HG03103 (cell line): Measurements from ENCODE around the gene NOXA1.
"Not testable (repeated sequence)": the region's sequence is repeated elsewhere in the genome, so short reads cannot be mapped to it uniquely, and the experiment has no call there.

Experiments used
- ATAC-seq: cut with Tn5 transposase; IDR thresholded peaks from one replicate; pipeline ENCODE4 v1.9.1; 2021; ENCODE audit warnings: low read depth; ENCODE audit not compliant: unreplicated experiment

Gene NOXA1

GRCh38 chr9:137462986-137463930 is 40.1 kb downstream of the NOXA1 start:
- ATAC-seq: no peak

DNA sequence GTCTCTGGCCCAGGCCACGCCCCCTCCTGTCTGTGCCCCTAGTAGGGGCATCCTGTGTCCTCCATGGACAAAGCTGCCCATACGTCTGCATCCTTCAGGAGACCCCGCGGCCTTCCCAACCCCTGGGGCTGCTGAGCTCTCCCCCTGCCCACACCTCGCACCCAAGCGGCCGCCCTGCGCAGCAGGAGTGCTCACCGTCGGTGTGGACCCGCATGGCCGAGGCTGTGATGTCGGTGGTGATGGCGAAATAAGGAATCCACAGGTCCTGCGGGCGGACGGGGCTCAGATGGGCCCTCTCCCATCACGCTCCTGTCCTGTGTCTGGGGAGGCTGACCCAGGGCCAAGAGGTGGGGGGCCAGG is 40.7 kb downstream of the NOXA1 start:
- ATAC-seq: no peak

DNA sequence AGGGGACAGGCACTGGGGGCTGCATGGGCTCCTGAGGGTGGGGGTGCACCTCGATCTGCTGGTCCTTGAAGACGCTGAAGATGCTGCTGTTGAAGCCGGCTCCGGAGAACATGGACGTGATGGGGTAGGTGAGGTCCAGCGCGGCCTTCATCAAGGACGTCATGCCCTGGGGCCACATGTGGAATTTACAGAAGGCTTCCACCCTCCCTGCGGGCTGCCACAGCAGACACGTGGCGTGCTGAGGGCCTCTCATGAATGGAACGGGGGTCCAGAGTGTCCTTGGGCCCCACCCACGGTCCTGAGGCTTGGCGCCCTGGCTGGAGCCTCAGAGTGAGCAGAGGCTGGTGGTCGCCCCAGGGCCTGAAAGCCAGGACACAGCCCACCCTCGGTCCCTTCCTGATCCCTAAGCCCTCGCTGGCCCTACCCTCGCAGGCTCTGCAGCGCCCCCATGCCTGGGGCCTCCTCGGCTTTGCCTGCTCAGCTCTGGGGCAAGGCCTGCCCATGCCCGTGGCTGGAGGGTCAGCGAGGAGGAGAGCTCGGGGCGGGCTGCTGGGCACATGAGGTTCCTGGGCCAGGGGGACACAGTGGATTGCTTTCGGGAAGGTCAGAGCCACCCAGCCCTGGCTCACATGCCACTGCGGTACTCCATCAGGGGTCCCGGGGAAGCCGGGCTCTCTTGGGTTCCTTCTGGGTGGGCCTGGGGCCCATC is 41.3 kb downstream of the NOXA1 start:
- no peak for ATAC-seq

- ATAC-seq: no peak
These were observed 42.0 kb downstream of the NOXA1 start for GRCh38 chr9:137465000-137465719.

- ATAC-seq: no peak
These were observed 42.7 kb downstream of the NOXA1 start for GRCh38 chr9:137465720-137466388.

DNA sequence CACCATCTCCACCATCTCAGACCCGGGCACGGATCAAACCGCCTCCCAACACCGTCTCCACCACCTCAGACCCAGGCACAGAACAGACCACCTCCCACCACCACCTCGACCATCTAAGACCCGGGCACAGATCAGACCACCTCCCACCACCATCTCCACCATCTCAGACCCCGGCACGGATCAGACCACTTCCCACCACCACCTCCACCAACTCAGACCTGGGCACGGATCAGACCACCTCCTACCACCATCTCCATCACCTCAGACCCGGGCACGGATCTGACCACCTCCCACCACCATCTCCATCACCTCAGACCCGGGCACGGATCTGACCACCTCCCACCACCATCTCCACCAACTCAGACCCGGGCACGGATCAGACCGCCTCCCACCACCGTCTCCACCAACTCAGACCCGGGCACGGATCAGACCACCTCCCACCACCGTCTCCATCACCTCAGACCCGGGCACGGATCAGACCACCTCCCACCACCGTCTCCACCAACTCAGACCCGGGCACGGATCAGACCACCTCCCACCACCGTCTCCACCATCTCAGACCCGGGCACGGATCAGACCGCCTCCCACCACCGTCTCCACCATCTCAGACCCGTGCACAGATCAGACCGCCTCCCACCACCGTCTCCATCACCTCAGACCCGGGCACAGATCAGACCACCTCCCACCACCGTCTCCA is 43.3 kb downstream of the NOXA1 start:
- not testable (repeated sequence) for ATAC-seq

- no peak for ATAC-seq
These were observed 44.0 kb downstream of the NOXA1 start for GRCh38 chr9:137467161-137467581.

- ATAC-seq: no peak
These were observed 44.7 kb downstream of the NOXA1 start for GRCh38 chr9:137467896-137468295.

DNA sequence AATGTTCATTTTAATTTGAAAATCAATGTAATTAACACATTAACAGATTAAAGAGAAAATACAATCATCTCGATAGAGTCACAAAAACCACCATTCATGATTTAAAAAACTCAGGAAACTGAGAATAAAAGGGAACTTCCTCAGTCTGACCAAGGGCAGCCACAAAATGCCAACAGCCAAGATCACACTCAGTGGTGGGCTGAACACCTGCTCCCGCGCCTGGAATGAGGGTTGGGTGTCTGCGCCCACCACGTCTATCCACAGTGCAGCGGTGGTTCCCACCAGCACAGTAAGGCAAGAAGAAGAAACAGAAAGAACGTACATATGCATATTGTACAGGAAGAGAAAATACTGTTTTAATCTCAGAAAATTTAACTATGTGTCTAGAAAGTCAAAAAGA is 47.6 kb downstream of the NOXA1 start:
- no peak for ATAC-seq

DNA sequence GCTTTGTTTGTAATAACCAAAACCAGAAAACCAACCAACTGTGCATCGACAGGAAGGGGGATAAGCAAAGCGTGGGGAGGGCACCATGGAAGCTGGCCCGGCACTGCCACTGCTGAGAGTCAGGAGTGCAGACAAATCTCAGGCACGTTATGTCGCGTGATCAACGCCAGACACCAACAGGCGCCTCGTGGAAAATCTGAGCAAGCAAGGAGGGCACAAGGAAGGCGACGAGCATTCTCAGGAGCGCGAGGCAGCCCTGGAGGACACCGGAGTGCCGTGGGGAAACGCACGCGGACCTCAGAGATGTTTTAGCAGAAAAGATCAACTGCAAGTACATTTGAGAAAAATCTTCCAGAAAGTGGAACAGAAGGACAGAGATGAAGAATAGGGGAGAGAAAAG is 51.1 kb downstream of the NOXA1 start:
- no peak for ATAC-seq

DNA sequence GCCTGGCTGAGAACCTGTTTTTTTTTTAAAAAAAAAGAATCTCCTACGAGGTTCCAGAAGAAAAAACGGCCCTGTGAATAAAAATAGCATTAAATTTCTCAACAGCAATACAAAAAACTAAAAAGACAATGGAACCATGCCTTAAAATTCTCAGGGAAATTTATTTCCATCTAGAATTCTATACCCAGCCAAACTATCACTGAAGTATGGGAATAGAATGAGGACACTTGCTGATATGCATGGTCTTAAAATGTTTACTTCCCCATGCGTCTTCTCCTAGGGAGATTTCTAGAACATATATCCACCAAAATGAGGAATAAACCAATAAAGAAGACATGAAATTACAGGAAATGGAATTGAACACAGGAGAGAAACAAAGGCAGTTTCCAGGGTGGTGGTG is 52.5 kb downstream of the NOXA1 start:
- no peak for ATAC-seq

DNA sequence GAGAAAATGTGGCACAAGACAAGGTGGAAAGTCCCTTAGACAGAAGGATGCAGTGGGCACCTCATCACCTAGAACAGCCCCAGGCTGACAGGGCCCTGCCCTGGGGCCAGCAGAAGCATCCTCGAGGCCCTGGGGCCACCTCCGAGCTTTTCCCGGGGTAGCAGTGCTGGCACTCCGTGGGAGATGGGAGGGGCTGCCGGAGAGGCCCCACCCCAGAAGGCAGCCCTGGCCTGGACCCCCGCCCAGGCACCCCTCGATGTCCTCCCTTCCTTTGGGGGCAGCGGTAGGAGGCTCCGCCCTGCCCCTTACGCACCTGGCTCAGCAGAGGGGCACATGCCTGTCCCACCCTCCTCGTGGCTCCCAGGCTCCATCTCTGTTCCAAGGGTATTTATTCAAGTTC is 53.7 kb downstream of the NOXA1 start:
- ATAC-seq: no peak

DNA sequence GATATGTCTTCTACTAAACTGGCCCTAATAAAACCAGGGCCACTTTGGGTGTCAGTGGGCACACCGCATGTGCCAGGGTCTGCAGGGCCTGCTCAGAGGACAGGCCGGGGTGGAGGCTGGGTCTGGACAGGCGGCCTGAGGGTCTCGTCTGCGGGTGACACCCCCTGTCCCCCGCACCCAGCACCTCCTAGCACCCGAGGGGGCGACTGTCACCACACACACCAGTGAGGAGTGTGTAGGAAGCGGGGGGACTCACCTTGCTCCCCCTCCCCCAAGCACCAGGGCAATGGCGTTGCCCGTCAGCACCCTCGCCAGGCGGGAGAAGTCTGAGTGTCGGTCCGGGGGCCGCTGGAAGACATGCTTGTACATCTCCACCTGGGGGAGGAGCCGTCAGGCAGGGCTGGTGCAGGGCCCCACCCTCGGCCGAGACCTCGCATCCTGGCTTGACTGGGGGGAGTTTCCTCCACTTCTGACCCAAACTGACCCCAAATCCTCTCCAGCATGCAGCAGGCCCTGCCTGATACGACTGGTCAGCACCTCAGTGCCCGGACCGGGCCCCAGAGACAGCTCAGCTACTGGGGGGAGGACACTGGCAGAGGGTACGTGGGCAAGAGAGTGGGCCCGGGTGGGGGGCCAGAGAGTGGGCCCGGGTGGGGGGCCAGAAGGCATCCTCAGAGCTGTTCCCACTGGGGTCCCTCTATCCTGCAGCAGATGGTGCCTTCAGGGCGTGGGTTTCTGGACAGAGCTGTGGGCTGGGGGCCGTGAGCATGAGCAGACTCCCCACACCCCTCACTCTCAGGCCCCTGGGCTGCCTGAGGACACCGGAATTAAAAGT is 54.8 kb downstream of the NOXA1 start:
- ATAC-seq: no peak

- ATAC-seq: no peak
These were observed 55.4 kb downstream of the NOXA1 start for GRCh38 chr9:137478613-137478961.

- ATAC-seq: no peak
These were observed 56.0 kb downstream of the NOXA1 start for GRCh38 chr9:137478962-137479861.

GRCh38 chr9:137479892-137480685 is 56.9 kb downstream of the NOXA1 start:
- ATAC-seq: no peak
